CD1c-positive myeloid dendritic cell (primary cell): ENCODE measurements around the gene DIPK1A.

Experiments
- DNase-seq: peaks from one replicate; pipeline ENCODE4 v3.0.0-alpha.2; 2016; ENCODE audit errors: extremely low spot score

Gene DIPK1A

DNA sequence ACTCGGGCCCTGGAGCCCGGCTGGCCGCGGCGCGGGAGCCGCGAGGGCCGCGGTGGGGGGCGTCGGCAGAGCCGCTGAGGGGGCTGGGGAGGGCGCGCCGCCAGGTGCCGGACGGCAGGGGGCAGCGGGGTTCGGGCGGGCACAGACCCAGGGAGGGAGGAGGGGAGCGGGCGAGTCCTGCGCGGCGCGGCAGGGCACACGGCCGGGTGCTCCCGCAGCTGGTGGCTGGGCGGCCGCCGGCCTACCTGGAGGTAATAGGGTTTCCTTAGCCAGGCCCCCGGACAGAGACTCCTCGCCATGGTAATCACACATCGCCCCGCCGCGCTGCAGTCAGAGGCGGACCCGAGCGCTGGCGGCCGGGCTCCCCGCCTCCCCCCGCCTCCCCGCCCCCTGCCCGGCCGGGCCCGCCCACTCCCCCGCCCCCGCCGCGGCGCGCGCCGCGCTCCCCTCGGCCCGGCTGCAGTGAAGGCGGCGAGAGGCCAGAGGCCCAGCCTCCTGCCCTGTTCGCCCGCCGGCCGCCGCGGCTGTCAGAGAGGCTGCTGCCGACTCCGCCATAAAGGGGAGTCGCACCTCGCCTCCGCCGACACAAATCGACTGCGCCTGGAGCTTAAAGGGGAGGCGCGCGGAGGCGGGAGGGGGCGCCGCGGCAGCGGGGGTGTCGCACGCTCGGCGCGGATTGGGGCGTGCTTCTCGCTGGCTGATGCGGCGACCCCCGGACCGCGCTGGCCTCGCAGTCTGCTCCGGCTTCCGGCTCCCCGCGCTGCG is at the start of gene DIPK1A:
TSS of gene DIPK1A (minus strand) at position 332 of the 765 bp plus-strand sequence. CDS start at position 299, 33 bp downstream.
- DNase-seq, result peak; percentile 65

DNA sequence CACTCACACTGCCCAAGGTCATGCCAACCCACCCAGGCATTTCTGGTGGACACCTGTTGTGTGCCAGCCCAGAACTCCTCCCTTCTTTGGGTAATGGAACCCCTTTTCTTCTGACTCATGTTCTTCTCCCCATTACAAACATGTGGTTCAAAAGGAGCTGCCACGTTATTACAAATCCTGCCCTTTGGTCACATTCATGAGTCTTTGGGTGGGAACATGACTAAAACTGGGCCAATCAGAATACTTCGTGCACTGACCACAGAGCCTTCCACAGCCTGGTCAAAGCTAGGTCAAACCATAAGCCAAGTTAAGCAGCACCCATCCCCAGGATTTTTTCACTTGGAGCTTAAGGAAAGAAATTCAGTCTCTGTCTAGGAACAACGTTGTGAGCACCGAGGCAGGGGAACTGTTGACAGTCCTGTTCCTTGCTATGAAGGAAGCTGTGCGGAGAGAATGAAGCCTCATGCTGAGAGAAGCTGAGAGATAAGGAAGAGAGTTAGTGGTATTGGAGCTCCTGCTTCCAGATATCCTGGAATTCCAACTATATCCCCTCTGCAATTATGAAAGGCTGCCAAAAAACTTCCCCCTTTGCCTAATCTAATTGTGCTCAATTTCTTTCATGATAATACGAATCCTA is 46.8 kb upstream of the DIPK1A start:
- DNase-seq, result no peak

DNA sequence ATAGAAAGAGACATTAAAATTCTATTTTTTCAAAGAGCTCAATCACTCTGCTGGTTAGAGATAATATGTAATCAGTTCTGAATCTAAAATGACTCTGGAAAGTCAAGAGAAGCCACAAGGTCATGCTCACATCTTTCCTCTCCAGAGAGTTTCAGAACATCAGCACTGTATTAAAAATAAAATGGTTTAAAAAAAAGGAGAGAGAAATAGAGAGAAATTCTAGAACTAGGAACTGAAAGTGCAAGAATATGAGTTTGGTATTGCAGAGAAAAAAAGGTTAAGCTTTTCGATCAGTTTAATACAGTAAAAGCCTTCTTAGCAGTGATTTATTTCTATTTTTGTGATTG is 44.0 kb upstream of the DIPK1A start:
- no peak for DNase-seq

DNA sequence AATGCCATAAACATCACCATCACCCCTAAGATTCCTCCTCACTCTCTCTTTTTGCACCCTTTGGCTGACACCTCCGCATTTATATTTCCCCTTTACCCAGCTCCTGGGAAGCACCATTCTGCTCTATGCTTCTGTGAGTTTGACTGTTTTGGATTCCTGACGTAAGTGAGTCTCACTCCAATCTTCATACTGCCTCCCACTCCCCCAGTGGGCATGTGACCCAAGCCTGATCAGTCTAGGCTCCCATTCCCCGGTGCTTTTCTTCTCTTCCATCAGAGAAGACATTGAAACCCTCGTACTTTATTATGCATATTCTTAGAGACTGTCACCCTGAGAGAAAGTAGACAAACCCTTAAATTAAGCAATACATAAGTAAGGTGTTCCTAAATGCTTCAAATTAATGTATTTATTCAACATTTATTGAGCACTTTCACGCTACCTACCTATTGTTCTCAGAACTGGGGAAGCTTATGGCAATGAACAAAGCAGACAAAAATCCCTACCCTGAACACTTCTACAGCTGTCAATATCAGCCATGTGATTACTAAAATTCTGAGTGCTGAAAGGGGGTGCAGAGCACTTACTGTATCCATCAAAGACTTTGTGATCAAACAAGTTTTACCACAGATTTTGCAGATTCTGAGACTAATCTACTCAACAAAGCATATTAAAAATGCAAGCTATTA is 43.4 kb upstream of the DIPK1A start:
- no peak for DNase-seq

DNA sequence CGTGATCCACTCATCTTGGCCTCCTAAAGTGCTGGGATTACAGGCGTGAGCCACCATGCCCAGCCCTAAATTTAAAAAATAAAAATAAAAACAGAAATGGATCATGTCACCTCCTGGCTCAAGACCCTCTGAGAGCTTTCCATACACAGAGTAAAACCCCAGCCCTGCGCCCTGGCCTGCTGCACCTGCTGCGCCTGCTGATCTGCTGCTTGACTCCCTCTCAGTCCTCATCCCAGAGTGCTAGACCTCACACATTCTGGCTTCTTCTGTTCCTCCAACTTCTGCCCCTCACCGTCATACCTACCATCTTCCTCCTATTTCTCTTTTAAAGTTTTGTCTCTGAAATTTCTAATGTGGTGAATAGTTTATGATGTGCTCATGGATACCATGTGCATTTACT is 42.7 kb upstream of the DIPK1A start:
- DNase-seq, result no peak

DNA sequence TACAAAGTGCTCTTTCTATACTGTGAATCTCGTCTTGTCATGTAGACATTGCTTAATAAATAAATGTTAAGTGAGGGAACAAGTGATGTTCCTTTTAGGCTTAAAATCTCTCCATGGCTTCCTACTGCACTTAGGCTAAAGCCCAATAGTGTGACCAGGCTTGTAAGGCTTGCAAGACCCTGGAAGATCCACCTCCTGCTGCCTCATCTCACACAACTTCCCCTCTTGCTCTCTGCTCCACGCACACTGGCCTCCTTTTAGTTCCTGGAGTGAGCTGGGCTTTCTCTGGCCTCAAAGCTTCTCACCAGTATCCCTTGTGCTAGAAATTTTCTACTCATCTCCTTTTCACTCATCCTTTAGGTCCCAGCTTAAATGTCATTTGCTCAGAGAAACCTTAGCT is 41.5 kb upstream of the DIPK1A start:
- no peak for DNase-seq

DNA sequence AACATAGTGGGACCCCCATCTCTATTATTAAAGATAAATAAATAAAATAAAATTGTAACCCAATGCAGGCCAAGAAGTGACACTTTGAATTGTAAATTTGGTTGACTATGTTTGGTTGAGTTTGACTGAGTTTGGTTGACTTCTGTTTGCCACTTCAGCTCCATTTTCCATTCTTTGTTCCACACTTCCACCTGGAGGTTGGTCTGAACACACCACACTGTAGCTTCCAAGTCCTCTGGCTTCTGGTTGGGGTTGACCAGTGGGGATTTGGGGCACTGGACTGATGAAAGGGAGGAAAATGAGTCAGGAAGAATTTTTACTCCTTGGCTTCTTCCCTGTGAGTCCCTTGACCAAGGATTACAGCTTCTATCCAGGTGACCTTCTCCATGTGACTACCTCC is 40.6 kb upstream of the DIPK1A start:
- no peak for DNase-seq

DNA sequence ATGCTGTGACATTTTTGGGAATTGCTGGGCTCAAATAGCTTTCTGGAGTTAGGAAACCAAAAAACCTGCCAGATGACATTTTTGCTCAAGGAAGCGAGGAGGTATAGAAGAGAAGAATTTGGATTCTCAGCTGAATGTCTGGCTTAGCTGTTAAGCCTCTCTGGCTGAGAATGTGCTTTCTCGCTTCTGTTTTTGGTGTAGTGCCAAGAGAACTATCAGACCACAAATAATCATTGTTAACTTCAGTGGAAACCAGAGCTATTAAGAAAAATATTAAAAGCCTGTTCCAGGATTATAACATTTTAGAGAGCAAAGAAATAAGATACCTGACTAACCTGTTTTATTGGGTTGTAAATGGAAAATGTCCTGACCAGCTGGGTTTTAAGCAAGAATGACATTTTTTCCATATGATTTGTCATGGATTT is 39.5 kb upstream of the DIPK1A start:
- no peak for DNase-seq

DNA sequence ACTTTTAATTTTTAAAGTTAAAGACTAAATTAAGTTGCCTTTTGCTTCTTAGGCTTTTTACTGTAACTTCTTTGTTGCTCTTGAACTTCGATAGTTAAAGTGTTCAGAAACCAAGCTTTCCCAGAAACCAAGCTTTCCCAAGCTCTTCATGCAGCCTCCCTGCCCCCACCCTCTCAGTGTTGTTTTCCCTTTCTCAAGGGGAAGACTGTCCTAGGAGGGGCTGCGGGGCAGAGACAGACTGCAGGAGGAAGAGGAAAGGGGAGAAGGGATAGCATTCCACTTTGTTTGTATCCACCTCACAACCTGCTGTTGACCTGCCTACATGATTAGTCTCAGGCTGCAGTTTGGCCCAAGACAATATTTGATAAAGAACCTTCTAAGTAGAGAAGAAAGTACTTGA is 39.0 kb upstream of the DIPK1A start:
- no peak for DNase-seq

DNA sequence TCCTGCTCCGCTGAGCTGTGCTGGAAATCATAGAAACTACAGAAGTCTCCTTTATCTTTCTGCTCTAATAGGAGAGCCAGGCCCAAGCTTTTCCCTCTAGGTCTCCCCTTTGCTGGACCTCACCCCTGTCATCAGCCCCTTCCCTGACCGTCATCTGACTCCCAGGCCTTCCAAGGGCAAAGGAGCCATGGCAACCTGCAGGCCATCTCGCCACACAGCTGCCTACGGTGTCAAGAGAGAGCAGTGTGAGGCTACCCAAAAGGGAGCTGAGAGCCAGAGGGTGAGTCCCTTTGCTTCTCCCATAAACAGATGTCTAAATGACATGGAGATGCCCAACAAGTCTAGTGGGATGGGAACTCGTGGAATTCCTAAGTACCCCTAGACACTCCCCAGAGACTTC is 37.6 kb upstream of the DIPK1A start:
- no peak for DNase-seq

DNA sequence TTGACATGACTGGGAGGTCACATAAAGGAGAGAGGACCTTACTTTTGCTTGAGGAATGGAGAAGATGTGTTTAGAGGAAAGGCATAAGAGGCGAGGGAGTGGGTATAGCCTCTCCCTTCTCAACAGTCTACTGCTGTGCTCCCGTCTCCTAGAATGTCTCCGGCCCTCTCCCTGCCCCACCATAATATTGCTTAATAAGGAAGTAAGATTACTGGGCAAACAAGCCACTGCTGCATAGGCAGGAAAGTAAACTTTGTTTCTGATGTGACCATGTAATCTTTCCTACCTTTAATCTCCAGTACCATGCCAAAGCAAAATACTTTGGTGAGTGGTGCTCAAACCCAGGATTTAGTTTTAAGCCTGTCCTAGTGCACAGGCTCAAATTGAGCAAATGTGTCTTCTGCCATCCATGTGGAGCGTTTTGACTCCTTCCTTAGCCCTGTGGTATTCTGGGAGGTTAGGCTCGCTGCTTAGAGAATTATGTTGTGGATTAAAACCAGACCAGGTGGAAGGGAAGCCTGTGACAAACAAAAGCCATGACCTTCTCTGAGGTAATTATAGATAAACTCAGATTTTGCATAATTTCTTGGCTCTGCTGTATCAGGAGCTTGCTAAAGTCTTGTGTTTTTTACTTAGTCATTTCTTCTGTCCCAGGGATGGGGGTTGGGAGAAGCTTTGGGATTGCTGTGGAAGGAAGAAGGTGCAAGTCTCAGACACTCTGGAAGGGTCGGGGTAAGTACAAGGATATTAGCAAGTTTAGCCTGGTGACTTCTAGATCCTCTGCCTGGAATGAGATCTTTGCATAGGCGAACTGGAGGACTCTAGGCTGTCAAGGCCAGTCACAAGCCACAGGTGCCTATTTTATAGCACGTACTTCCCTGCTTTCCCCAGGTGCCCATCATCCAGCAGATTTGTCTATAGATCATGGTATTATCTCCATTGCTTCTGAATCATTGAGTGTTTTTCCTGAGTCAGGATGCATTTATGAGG is 34.5 kb upstream of the DIPK1A start:
- no peak for DNase-seq

DNA sequence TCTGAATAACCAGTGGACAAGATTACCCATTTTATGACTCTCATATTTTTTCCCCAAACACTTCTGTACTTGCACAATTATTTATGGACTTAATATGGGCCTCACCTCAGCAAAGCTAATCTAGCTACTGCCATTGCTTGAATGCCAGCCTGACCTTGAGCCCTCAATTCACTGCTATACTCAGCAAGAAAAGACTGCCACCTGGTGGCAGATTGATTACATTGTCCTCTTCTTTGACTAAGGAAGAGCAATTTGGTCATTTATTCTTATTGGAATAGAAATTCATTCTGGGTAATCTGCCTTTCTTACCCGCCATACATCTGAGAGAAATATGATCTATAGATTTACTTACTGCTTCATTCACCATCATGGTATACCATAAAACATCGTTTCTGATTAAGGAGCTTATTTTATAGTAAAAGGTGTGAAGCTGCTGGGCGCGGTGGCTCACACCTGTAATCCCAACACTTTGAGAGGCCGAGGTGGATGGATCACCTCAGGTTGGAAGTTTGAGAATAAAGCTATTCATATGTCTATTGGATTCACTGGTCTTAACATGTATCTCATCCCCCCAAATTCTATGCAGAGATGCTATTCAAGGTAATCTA is 32.9 kb upstream of the DIPK1A start:
- DNase-seq, result peak; percentile 91

DNA sequence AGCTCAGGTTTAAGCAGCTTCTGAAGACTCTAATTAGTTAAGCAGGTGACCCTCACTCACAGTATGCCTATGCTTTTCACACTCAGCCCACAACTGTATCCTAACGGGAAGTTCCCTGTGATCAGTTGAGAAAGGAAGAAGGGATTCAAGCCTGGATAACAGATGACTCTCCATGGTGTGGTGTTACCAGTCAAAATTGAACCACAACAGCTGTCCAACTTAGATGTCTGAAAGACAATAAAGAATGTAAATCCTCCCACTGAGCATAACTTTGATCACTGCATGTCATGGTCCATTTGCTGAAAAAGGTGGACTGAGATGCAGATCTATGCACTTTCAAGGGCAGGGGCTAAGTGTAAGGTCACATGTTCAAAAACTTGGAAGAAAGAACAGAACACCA is 32.3 kb upstream of the DIPK1A start:
- no peak for DNase-seq

DNA sequence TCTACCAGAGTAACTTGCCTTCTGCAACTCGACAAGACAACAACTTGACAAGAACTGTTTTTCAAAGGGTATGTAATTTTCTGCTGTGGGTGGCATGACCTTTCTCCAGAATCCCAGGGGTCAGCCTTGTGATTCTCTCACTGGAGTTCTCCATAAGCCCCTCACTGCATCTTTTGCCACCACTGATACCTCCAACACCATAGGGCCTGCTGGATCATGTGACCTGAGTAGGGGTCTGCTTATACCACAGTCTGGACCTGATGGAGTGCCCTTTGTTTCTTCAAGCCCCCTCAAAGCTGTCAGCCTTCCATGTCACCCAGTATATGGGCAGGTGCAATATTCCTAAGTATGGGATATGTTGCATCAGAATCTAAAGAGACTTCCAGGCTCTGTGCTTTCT is 31.6 kb upstream of the DIPK1A start:
- DNase-seq, result no peak

DNA sequence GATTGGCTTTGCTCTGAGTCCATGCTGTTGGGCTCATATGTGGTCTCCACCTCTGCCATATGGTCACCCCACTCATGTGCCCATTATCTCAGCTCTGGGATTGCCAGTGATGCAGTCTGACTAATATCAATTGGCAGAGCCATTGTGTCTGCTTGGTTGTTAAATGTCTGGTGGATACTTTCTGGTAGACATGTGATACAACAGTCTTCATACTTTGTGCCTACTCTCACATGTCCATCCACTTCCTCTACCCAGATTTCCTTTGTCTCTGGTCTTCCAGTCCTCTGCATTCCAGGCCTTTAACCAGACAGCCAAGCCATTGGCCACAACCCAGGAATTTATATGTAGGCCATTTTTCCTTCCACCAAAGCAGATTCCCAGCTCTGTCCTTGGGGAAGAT is 30.8 kb upstream of the DIPK1A start:
- no peak for DNase-seq

DNA sequence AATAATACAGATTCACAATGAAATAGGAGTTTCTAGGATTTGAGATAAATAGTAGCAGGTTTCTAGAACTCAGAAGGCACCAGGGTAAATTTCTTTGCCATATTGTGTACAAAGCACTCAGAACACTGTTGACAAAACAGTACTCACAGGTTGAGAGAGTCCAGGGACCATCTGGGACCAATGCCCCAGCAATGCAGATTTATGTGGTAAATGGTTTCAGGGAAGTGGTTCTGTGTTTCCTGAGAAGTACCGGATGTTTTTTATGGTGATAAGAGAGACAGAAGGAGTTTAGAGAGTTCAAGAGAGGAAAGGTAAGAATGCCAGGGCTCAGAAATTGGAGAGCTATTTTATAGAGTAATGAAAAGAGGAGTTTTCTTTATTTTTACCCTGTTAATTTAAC is 29.6 kb upstream of the DIPK1A start:
- no peak for DNase-seq

DNA sequence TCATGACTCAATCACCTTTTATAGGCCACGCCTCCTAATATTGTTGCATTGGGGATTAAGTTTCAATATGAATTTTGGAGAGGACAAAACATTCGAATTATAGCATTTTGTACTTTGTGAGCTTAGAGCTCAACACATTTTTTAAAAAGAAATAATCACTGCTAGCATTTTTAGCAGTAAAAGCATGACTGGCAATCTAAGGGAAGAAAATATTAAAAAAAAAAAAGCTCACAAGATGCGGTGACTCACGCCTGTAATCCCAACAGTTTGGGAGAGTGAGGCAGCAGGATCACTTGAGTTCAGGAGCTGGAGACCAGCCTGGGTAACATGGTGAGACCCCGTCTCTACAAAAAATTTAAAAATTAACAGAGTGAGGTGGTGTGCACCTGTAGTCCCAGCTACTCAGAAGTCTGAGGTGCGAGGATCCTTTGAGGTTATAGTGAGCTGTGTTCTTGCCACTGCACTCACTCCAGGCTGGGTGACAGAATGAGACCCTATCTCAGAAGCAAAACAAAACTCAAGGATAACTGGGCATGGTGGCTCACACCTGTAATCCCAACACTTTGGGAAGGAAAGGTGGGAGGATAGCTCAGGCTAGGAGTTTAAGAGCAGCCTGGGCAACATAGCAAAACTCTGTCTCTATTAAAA is 28.8 kb upstream of the DIPK1A start:
- no peak for DNase-seq

DNA sequence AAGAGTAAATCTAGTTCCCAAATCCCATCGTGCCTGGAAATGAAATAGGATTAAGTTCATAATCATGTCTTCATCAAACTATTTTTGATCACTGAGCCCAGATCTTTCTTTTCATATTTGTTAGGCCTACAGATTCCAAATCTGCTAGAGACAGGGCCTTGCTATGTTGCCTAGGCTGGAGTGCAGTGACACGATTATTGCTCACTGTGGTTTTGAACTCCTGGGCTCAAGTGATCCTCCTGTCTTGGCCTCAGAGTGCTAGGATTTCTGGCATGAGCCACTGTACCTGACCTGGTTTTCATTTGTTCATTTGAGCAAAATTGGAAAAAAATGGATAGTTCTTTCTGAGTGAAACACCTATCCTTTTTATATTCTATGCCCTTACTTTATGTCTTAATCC is 28.0 kb upstream of the DIPK1A start:
- no peak for DNase-seq

DNA sequence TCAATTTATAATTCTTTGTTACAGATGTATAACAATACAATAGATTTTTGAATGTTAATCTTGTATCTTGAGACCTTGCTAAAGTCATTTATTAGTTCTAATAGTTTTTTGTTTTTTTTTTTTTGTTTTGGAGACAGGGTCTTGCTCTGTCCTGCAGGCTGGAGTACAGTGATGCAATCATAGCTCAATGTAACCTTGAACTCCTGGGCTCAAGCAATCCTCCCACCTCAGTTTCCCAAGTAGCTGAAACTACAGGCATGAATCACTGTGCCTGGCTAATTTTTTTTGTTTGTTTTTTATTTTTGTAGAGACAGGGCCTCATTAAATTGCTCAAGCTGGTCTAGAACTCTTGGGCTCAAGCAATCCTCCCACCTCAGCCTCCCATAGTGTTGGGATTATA is 26.2 kb upstream of the DIPK1A start:
- DNase-seq, result no peak

DNA sequence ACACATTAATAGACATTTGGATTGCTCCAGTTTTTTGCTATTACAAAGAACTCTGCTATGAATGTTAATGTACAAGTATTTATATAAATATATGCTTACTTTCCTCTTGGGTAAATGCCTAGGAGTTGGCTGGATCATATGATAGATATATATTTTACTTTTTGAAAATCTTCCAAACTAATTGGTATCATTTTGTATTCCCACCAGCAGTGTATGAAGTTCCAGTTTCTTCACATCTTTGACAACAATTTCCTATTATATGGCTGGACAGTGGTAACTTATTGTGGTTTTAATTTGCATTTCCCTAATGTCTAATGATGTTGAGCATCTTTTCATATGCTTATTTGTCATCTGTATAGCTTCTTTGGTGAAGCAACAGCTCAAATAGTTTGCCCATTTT is 23.8 kb upstream of the DIPK1A start:
- no peak for DNase-seq
